Esophagus squamous epithelium (tissue), 5 donors: ENCODE data around the gene MVK. TPM values are rescaled to one million over a fixed set of nuclear protein-coding genes. Genes with fewer than 3 reads are reported as not detected.

ENCODE experiments used
- DNase-seq: peaks from one replicate; lab custom pipeline; 2025; lab: John Stamatoyannopoulos, UW
- H3K27ac ChIP-seq, 4 donors: fragments of 200-600 bp; sonication (generic); one replicate each; pipeline ENCODE4 v1.5.1; 2016 to 2019; ENCODE audit warnings: mild to moderate bottlenecking in 1 of 4
- H3K27me3 ChIP-seq, 4 donors: fragments of 200-600 bp; sonication (generic); 1 replicate in 3 of 4; 2 replicates in 1 of 4; pipeline versions ENCODE4 v1.5.1 to v1.6.0; 2017 to 2021; ENCODE audit warnings: antibody characterized with exemption in 1 of 4
- H3K36me3 ChIP-seq, 3 donors: fragments of 200-600 bp; sonication (generic); one replicate each; pipeline ENCODE4 v1.5.1; 2016 to 2019
- H3K4me1 ChIP-seq, 3 donors: fragments of 200-600 bp; sonication (generic); one replicate each; pipeline ENCODE4 v1.5.1; 2017 to 2019
- H3K4me3 ChIP-seq, 4 donors: fragments of 200-600 bp; sonication (generic); 1 replicate in 3 of 4; 2 replicates in 1 of 4; pipeline ENCODE4 v1.5.1; 2016 to 2019; ENCODE audit warnings: mild to moderate bottlenecking in 2 of 4, moderate library complexity in 1 of 4
- H3K9me3 ChIP-seq, 3 donors: fragments of 200-600 bp; sonication (generic); one replicate each; pipeline ENCODE4 v1.5.1; 2016 to 2019
- CTCF ChIP-seq, 6 experiments: fragments of 450-650 bp in 4 of 6; fragments of 200-600 bp in 2 of 6; sonication (generic) in 2 of 6; IDR thresholded peaks; one replicate each; pipeline ENCODE4 v1.5.1; 2016 to 2019; ENCODE audit warnings: antibody characterized with exemption in 6 of 6, mild to moderate bottlenecking in 4 of 6, moderate library complexity in 4 of 6
- POLR2A ChIP-seq, 4 donors: fragments of 450-650 bp; IDR thresholded peaks; one replicate each; pipeline ENCODE4 v1.6.1; 2017; ENCODE audit warnings: antibody characterized with exemption in 4 of 4, mild to moderate bottlenecking in 4 of 4, moderate library complexity in 3 of 4
- WGBS, 2 donors: methylation state at CpG; one replicate each; pipeline ENCODE4 v1.1.5; 2018; 5-methylcytosine and 5-hydroxymethylcytosine counted together
- intact Hi-C: fragments of 100-400 bp; cut with DNase I; formaldehyde crosslinking; loops from one replicate; pipeline ENCODE4 v1.15.0; 2022
- total RNA-seq, 4 donors: library from RNA; depleted of rRNA; stranded (reverse); fragments of >200 nt; gene quantifications; one replicate each; pipeline ENCODE4 v1.1.0, GENCODE V29; 2016
- donor health status: DM: yes; HTN: yes; CAD: no.

Gene MVK
- total RNA-seq, 4 donors from 2014 or later = 38.9 to 62.6 (median 46.4) TPM

- Histone ChIP-seq H3K9me3 (no peaks in the 10 kb centered on the region), H3K4me1 (no peaks in the 10 kb centered on the region), H3K27me3 (no peaks in the 10 kb centered on the region), H3K27ac (no peak overlapping the region), H3K36me3 (peaks cover 0 to 100% (median 19%) of the 10 kb centered on the region in 3 donors), H3K4me3 (no peak overlapping the region)
- intact Hi-C loops = no loop called here
- WGBS, 2 donors = 93 to 94% methylated on average over 16 to 22 of the region's 26 CpGs
- DNase-seq = no peak
- TF ChIP-seq CTCF (IDR thresholded peaks at IDR 0.05) (no peak), POLR2A (IDR thresholded peaks at IDR 0.05) (no peak)
Observed at GRCh38 chr12:109588461-109589239, 15.1 kb downstream of the MVK start.

GRCh38 chr12:109589240-109589590 is 15.6 kb downstream of the MVK start:
- DNase-seq = no peak
- Histone ChIP-seq H3K27ac (no peak overlapping the region), H3K4me3 (no peak overlapping the region), H3K36me3 (peaks cover 0 to 100% (median 19%) of the 10 kb centered on the region in 3 donors), H3K27me3 (no peaks in the 10 kb centered on the region), H3K4me1 (no peaks in the 10 kb centered on the region), H3K9me3 (no peaks in the 10 kb centered on the region)
- no peak for TF ChIP-seq CTCF (IDR thresholded peaks at IDR 0.05)
- 79 to 87% methylated on average over 3 to 5 of the region's 7 CpGs for WGBS, 2 donors
- intact Hi-C loops = no loop called here

GRCh38 chr12:109589691-109590245 is 16.2 kb downstream of the MVK start:
- 76 to 83% methylated on average over 5 to 10 of the region's 16 CpGs for WGBS, 2 donors
- no peak overlapping the region for H3K27ac ChIP-seq
- H3K27me3 ChIP-seq = no peaks in the 10 kb centered on the region
- DNase-seq = no peak
- no peaks in the 10 kb centered on the region for H3K9me3 ChIP-seq
- peaks cover 0 to 100% (median 19%) of the 10 kb centered on the region in 3 donors for H3K36me3 ChIP-seq
- intact Hi-C loops = no loop called here
- TF ChIP-seq CTCF (IDR thresholded peaks at IDR 0.05) (no peak), POLR2A (IDR thresholded peaks at IDR 0.05) (no peak)
- no peaks in the 10 kb centered on the region for H3K4me1 ChIP-seq
- H3K4me3 ChIP-seq = no peak overlapping the region

GRCh38 chr12:109590566-109590965 is 17.0 kb downstream of the MVK start:
- Histone ChIP-seq H3K27me3 (no peaks in the 10 kb centered on the region), H3K4me3 (no peak overlapping the region), H3K27ac (no peak overlapping the region), H3K9me3 (no peaks in the 10 kb centered on the region), H3K4me1 (no peaks in the 10 kb centered on the region), H3K36me3 (peaks cover 4 to 100% (median 19%) of the 10 kb centered on the region in 3 donors)
- TF ChIP-seq POLR2A (IDR thresholded peaks at IDR 0.05) (no peak), CTCF (IDR thresholded peaks at IDR 0.05) (no peak)
- no peak for DNase-seq
- intact Hi-C loops = no loop called here
- 91% methylated on average over 7 to 8 of the region's 8 CpGs for WGBS, 2 donors

- 66 to 74% methylated on average over 6 to 7 of the region's 10 CpGs for WGBS, 2 donors
- intact Hi-C loops = no loop called here
- DNase-seq = no peak
- Histone ChIP-seq H3K27me3 (no peaks in the 10 kb centered on the region), H3K4me3 (no peak overlapping the region), H3K4me1 (no peaks in the 10 kb centered on the region), H3K36me3 (peaks cover 4 to 100% (median 19%) of the 10 kb centered on the region in 3 donors), H3K9me3 (no peaks in the 10 kb centered on the region), H3K27ac (no peak overlapping the region)
- TF ChIP-seq POLR2A (IDR thresholded peaks at IDR 0.05) (no peak), CTCF (IDR thresholded peaks at IDR 0.05) (no peak)
Observed at GRCh38 chr12:109591041-109591440, 17.4 kb downstream of the MVK start.
